HG03520 (cell line): ENCODE results near the gene IFNAR2.
"Not testable (repeated sequence)": the region's sequence is repeated elsewhere in the genome, so short reads cannot be mapped to it uniquely, and the experiment has no call there.

Experiments
- ATAC-seq: cut with Tn5 transposase; IDR thresholded peaks from one replicate; pipeline ENCODE4 v1.9.1; 2021; ENCODE audit warnings: mild to moderate bottlenecking, moderate library complexity; ENCODE audit not compliant: unreplicated experiment

The IFNAR2 gene

DNA sequence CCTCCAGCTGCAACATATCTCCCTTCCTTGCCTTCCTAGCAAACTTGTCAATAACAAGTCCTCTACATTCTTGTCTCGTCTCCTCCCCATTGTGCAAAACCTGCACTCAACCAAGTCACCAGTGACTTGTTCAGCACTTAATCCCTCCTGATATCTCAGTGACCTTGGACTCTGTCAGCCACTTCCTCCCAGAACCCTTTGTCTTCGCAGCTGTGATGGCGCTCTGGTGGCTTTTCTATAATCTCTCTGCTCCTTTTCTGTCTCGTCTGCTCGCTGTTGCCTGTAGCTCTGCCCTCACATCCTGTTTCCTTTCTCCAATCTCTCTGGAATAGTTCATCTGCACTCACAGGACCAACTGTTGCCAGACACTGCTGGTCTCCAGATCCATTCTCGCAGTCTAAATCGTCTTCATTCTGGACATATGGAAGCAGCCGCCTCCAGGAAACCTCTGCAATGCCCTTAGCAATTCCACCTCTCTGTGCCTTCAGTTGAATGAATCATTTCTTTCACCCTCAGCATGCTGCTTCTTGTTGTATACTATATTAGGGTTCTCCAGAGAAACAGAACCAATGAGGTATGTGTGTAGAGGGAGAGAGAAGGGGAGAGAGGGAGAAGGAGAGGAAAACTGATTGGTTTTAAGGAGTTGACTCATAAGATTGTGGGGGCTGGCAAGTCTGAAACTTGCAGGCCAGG is 17.4 kb upstream of the IFNAR2 start:
- no peak for ATAC-seq

DNA sequence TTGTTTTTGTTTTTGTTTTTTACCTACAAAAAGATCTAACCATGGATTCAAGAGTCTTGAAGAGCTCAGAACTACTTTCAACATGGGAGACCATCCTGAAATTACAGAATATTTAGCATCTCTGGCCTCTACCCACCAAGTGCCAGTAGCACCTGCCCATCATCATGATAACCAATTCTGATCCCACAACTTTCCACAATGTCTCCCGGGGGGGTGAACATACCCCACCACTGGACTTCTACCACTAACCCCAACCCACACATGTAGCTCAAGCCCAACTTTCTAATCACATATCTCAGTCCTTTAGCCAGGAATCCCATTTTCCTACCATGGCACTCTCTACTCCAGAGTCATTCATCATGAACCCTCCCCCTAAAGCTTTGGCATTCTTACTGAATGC is 15.7 kb upstream of the IFNAR2 start:
- no peak for ATAC-seq

DNA sequence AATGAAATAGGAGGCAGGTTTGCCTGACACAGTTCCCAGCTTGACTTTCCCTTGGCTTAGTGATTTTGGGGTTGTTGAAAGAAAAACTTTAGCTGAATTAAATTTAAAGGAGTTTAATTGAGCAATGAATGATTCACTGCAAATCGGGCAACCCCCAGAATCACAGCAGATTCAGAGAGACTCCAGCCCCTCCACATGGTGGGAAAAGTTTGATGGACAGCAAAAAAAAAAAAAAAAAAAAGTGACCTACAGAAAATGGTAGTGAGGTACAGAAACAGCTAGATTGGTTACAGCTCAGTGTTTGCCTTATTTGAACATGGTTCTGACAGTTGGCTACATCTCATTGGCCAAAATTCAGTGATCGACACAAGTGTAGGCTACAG is 12.6 kb upstream of the IFNAR2 start:
- ATAC-seq = no peak

DNA sequence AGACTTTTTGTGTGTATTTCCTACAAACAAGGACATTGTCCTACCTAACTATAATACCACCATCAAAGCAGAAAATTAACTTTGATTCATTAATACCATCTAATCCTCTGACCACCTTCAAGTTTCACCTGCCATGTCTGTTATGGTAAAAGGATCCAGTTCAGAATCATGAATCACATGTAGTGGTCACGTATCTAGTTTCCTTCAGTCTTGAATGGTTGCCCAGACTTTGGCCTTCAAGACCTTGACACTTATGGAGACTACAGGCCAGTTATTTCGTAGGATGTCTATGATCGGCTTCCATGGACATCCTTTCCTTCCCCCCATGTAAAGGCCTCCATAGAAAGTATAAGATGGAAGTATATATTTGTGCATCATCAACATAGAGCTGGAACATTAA is 10.4 kb upstream of the IFNAR2 start:
- no peak for ATAC-seq

DNA sequence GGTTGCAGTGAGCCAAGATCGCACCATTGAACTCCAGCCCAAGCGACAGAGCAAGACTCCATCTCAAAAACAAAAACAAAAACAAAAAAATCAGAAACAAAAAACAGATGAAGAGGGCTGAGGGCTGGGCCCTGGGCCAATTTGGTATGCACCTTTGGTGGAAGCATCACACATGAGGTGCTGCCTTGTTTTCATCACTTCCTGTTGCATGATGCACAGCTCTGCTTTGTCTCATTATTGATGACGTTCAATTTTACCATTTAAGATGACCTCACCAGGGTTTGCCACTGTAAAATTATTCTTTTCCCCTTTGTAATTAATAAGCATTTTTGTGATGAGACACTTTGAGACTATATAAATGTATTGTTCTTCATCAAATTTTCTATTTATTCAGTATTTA is 9.8 kb upstream of the IFNAR2 start:
- no peak for ATAC-seq

DNA sequence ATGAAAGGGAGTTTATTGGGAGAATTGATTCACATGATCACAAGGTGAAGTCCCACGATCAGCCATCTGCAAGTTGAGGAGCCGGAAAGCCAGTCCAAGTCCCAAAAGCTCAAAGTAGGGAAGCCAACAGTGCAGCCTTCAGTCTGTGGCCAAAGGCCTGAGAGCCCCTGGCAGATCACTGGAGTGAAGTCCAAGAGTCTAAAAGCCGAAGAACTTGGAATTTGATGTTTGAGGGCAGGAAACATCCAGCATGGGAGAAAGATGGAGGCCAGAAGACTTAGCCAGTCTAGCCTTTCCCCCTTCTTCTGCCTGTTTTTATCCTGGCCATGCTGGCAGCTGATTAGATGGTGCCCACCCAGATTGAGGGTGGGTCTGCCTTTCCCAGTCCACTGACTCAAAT is 4.4 kb upstream of the IFNAR2 start:
- not testable (repeated sequence) for ATAC-seq

DNA sequence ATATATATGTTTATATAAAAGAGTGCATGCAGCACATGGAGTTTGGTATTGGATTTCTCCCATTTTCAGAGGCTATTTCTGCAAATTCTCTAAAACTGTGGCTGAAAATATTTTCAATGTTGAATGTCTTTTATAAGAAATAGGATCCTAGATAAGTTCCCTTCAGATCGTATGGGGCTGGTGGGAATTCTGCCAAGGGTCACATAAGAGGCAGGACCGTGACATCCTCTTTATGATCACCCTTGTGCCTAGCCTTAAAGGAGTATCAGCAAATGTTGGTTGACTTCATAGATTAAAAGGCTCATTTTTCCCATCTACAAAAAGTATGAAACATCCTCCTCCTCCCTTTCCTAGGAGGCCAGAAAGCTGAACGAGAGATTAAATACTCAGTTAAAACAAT is 1.3 kb upstream of the IFNAR2 start:
- no peak for ATAC-seq

DNA sequence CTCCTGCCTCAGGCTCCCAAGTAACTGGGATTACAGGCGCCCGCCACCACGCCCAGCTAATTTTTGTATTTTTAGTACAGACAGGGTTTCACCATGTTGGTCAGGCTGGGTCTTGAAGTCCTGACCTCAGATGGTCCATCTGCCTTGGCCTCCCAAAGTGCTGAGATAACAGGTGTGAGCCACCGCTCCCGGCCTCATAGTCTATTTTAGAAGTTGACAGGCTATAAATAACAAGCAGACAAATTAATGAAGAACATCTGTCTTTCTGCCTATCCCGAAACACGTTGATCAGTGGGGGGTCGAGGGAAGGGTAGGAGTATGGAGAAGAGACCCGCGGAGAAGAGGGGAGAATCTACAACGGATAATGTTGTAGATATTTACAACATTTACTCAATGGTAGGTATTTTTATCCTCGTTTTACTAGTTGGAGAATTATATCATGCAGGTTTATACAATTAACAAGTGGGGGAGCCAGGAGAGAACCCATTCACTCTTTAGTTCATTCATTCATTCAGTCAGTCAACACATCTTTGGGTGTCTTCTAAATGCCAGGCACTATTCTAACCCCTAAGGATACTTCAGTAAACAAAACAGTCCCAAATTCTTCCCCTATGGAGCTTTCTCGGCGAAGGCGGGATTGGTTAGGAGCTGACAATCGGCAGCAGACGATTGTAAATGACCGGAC is 497 bp upstream of the IFNAR2 start:
- no peak for ATAC-seq

DNA sequence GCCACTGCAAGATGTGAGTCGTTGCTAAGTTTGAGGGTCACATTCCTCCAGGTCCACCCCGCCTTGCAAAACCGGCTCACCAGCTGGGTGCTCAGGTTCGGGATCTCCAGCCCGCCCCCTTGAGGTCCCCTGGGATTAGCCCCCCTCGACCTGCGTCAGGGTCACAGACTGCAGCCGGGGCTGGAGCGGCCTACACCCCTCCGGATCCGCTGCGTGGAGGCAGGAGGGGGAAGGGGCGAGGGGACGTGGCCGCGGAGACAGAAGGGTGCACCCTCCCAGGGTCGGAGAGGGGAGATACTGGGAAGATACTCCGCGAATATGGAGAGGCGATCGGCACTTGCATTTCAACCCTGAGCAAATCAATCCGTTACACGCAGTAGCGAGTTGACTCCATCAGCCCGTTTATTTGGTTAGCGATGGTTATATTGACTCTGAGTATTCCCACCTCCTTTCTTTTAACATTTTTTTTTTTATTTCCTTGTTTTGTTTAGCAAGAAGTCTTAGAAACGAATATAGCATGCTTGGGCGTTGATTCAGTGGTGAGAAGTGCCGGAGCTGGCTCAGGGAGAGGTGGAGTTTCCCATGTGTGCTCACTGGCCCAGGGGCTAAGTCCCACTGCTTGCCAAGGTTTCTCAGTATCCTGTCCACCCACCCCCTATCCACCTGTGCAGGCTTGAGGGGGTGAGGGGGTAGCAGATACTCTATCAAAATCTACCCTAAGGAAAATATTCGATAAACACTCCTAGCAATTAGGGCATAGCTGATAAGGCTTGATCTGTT is 997 bp downstream of the IFNAR2 start:
- peak; percentile 23 for ATAC-seq

DNA sequence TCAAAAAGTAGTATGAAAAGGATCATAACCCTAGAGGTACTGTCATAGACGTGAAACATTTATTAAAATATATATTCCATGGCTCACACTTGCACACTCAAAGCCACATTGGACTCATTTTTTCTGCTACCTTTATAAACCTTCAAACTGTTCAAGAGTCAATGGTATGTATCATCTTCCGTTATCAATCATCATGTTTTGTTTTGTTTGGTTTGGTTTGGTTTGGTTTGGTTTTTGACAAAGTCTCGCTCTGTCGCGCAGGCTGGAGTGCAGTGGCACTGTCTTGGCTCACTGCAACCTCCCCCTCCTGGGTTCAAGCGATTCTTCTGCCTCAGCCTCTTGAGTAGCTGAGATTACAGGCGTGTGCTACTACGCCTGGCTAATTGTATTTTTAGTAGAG is 1.8 kb downstream of the IFNAR2 start:
- ATAC-seq = no peak

DNA sequence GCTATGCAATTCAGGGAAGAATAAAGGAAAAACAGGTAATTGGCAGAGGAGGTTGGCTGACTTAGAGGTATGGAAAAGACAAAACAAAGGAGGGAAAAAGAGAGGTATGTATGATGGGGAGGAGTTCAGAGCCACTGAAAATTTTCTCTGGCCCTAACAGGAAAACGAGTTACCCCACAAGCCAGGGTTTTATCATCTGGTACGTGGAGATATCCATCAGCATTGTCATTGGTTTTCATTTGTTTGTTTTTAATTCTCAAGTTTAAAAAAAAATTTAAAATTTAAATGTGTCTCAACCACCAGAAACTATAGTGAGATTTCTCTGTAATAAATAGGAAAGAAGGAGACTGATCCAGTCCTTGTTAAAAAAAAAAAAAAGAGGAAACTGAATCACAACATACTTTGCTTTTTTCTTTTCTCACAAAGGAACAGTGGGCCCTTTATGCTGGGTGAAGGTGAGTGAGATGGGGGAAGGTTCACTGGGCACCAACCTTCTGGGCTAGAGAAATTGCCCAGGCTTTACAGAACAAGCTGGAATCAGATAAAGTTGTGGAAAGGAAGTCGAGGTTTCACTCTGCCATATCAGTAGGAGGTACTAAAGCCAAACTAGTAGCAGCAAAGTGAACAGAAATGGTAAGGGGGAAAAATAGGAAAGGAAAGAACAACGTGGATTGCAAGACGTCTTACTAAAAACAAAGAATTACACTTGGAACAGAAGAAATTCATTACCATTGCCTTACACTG is 2.7 kb downstream of the IFNAR2 start:
- ATAC-seq = no peak

DNA sequence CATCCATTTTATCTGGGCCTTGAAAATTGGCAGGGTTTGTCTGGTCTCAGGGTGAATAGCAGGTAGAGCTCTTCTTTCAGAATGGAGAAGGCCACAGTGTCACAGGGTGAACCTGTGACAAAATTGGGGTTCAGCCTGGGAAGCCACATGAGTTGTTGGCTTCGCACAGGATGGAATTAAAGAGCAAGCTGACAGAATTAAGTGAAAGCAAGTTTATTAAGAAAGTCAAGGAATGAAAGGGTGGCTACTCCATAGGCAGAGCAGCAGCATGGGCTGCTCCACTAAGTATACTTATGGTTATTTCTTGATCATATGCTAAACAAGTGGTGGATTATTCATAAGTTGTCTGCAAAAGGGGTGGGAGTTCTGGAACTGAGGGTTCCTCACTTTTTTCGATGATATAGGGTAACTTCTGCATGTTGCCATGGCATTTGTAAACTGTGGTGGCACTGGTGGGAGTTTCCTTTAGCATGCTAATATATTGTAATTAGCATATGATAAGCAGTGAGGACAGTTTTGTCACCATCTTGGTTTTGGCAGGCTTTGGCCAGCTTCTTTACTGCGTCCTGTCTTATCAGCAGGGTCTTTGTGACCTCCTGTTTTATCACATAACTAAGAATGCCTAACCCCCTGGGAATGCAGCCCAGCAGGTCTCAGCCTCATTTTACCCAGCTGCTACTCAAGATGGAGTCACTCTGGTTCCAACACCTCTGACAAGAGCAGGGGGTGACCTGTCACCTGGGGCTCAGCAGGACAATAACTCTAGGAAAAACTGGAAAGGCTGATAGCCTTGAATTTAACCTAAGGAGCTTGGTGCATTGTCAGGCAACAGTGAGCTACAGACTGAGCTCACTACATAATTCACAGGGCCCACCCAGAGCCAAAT is 5.1 kb downstream of the IFNAR2 start:
- no peak for ATAC-seq

DNA sequence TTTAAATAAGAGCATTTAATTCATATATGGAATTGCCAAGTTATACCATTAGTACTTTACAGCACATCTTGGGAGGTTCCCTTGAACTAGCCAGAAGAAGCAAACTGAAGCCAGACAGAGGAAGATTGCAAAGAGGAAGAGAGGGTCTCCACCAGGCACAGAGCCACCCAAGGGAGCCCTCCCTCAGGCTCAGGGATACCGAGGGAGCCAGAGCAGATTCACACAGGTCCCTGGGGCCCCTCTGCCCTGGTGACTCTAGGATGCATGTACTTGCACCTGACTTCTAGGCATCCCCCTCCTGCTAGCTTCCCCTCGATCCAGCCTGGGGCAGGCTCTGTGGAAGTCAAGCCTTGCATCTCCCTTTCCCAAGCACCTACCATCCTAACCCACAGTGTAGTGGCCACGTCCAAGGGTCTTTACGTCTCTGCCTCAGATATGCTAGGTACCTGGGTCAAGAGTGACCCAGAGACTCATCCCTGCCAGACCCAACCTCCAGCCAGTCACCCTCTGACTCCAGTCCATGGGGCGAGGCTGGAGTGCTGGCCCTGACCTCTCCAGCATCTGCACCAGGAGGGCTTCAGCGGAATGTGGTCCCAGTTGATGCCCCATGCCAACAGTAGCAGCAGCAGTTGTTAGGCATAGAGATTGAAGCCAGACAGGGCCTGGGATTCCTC is 6.4 kb downstream of the IFNAR2 start:
- no peak for ATAC-seq

DNA sequence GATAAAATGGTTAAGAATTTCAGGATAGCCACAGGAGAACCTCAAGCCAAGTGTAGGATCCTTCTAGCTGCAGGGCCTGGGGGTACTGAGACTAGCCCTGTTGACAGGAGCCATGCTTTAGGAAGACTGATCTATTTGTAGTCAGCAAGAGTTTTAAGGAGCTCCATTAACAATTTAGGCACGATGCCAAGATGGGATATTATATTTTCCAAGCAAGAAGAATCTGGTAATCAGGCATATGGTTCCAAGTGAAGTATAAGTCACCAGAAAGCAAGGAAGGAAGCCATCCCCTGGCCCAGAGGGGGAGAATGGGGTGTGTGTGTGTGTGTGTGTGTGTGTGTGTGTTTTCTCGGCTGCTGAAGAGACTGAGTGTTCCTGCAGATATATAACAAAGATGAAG is 7.0 kb downstream of the IFNAR2 start:
- no peak for ATAC-seq

DNA sequence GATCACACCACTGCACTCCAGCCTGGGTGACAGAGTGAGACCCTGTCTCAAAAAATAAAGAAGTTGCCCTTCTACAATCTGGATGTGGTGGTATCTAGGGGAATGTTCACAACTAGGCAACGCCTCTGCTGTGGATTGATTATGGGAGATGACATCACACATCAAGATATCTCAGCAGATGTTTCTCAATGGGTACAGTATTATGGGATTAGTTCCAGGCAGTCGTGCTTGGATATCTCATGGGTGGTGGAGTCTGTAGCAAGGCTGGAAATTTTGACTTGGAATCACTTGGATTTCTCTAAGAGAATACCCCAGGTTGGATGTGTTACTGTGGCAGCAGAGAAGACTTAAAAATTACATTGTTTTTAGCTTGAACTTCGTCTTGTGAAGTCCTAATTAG is 7.7 kb downstream of the IFNAR2 start:
- no peak for ATAC-seq

DNA sequence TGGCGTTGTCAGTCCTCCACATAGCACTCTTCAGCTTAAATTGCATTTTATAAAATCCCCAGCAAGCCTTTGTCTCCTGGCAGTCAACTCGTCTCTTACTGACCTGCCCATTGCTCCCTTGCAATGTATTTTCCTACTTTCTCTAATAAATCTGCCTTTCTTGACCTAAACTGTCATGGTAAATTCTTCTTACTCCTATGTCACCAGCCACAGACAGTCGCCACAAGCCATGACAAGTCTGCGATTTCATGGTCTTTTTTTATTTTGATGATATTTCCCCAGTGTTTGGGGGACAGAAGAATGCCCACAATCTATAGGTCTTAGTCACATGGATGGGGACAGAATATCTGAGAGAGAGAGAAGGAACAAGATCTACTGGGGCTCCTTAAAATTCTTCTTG is 8.4 kb downstream of the IFNAR2 start:
- ATAC-seq = peak; percentile 16

DNA sequence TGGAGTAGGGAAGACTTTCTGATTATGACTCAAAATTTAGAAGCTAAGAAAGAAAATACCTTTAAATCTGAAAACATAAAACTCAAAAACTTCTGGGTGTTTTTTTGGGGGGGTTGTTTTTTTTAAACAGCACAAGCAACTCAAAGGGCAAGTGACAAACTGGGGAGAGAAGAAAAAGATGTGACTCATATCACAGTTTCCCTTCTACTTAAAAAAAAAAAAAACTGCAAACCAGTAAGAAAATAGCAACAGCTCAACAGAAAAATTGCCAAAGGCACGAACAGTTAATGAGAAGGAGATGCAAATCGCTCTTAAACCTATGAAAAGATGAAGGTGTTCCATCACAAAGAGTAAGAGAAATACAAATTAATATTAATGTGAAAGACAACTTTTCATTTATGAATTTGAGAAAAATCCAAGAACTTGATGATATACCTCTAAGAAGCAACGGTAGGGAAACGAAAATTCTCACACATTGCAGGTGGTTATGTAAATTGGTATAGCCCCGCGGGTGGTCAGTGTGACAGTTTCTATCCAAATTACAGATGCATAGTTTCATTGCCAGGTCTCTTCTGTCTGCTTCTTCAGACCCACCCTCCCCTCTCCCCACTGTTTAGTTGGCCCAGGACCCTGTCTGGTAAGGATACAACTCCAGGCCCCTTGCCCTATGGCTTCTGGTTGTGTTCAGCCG is 9.0 kb downstream of the IFNAR2 start:
- peak; percentile 70 for ATAC-seq

DNA sequence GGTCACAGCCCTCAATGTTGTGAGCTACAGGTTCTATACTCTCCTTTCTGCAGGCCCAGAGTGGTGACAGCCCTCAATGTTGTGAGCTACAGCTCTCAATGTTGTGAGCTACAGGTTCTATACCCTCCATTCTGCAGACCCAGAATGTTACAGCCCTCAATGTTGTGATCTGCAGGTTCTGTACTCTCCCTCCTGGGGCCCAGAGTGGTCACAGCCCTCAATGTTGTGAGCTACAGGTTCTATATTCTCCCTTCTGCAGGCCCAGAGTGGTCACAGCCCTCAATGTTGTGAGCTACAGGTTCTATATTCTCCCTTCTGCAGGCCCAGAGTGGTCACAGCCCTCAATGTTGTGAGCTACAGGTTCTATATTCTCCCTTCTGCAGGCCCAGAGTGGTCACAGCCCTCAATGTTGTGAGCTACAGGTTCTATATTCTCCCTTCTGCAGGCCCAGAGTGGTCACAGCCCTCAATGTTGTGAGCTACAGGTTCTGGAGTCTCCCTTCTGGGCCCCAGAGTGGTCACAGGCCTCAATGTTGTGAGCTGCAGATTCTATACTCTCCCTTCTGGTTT is 9.9 kb downstream of the IFNAR2 start:
- not testable (repeated sequence) for ATAC-seq

DNA sequence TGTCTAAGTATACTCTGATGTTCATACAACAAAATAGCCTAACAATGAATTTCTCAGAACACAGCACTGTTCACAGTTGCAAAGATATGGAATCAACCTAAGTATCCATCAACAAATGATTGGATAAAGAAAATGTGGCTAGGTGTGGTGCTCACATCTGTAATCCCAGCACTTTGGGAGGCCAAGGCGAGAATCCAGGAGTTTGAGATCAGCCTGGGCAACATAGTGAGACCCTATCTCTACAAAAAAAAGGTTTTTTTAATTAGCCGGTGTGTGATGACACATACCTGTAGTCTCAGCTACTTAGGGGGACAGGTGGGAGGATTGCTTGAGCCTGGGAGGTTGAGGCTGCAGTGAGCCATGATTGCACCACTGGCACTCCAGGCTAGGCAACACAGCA is 10.7 kb downstream of the IFNAR2 start:
- no peak for ATAC-seq
